HEK293 (cell line): Measurements from ENCODE around the gene KLC3.

Experiments
- KLF7 ChIP-seq: fragments of 450-650 bp; formaldehyde crosslinking; IDR thresholded peaks from 2 replicates; pipeline ENCODE4 v1.5.1; 2016; ENCODE audit warnings: missing biosample characterization, missing genetic modification characterization, borderline replicate concordance
- KLF9 ChIP-seq: fragments of 450-650 bp; formaldehyde crosslinking; IDR thresholded peaks from 2 replicates; pipeline ENCODE4 v1.5.1; 2016; ENCODE audit warnings: missing biosample characterization, missing genetic modification characterization, low read depth
- OSR2 ChIP-seq: fragments of 450-650 bp; formaldehyde crosslinking; IDR thresholded peaks from 2 replicates; pipeline ENCODE4 v1.5.1; 2016; ENCODE audit warnings: missing biosample characterization, missing genetic modification characterization
- SETDB1 ChIP-seq: IDR thresholded peaks from one replicate; pipeline ENCODE4 v1.6.1; 2017; ENCODE audit warnings: mild to moderate bottlenecking, low read length, moderate library complexity, mixed read lengths; ENCODE audit not compliant: insufficient read length
- ZBTB20 ChIP-seq: fragments of 450-650 bp; formaldehyde crosslinking; IDR thresholded peaks from 2 replicates; pipeline ENCODE4 v1.5.1; 2016; ENCODE audit warnings: missing biosample characterization, missing genetic modification characterization
- ZIC2 ChIP-seq: fragments of 450-650 bp; formaldehyde crosslinking; IDR thresholded peaks from 2 replicates; pipeline ENCODE4 v1.5.1; 2016; ENCODE audit warnings: missing biosample characterization, missing genetic modification characterization
- ZNF112 ChIP-seq: fragments of 450-650 bp; formaldehyde crosslinking; IDR thresholded peaks from 2 replicates; pipeline ENCODE4 v1.5.0; 2017; ENCODE audit warnings: missing biosample characterization, missing genetic modification characterization
- ZNF121 ChIP-seq: fragments of 450-650 bp; formaldehyde crosslinking; IDR thresholded peaks from 2 replicates; pipeline ENCODE4 v1.5.1; 2016; ENCODE audit warnings: missing biosample characterization, missing genetic modification characterization
- ZNF155 ChIP-seq: fragments of 450-650 bp; formaldehyde crosslinking; IDR thresholded peaks from 2 replicates; pipeline ENCODE4 v1.5.1; 2016; ENCODE audit warnings: missing biosample characterization, missing genetic modification characterization
- ZNF157 ChIP-seq: fragments of 450-650 bp; formaldehyde crosslinking; IDR thresholded peaks from 2 replicates; pipeline ENCODE4 v1.5.1; 2016; ENCODE audit warnings: missing biosample characterization, missing genetic modification characterization
- ZNF174 ChIP-seq: fragments of 450-650 bp; formaldehyde crosslinking; IDR thresholded peaks from 2 replicates; pipeline ENCODE4 v1.5.0; 2017; ENCODE audit warnings: missing biosample characterization, mild to moderate bottlenecking, missing genetic modification characterization
- ZNF19 ChIP-seq: fragments of 450-650 bp; formaldehyde crosslinking; IDR thresholded peaks from 2 replicates; pipeline ENCODE4; 2016; ENCODE audit warnings: missing biosample characterization, missing genetic modification characterization, low read depth
- ZNF214 ChIP-seq: fragments of 450-650 bp; formaldehyde crosslinking; IDR thresholded peaks from 2 replicates; pipeline ENCODE4 v1.5.1; 2017; ENCODE audit warnings: missing biosample characterization, mild to moderate bottlenecking, missing genetic modification characterization, borderline replicate concordance
- ZNF274 ChIP-seq, 2 experiments: fragments of 200-500 bp in 1 of 2; fragments of 450-650 bp in 1 of 2; sonication (Bioruptor generic) in 1 of 2; formaldehyde crosslinking in 1 of 2; IDR thresholded peaks; 2 replicates each; pipeline versions ENCODE4 v1.5.1 to v1.6.1; 2014 to 2016; ENCODE audit warnings: borderline replicate concordance in 1 of 2, inconsistent platforms in 1 of 2, low read length in 1 of 2, missing biosample characterization in 1 of 2, missing genetic modification characterization in 1 of 2
- ZNF292 ChIP-seq: fragments of 450-650 bp; formaldehyde crosslinking; IDR thresholded peaks from 2 replicates; pipeline ENCODE4 v1.5.1; 2016; ENCODE audit warnings: low read depth, missing biosample characterization, missing genetic modification characterization, borderline replicate concordance
- ZNF529 ChIP-seq: fragments of 450-650 bp; formaldehyde crosslinking; IDR thresholded peaks from 2 replicates; pipeline ENCODE4 v1.5.1; 2017; ENCODE audit warnings: missing genetic modification characterization, missing biosample characterization; ENCODE audit not compliant: insufficient replicate concordance
- ZNF623 ChIP-seq: fragments of 450-650 bp; formaldehyde crosslinking; IDR thresholded peaks from 2 replicates; pipeline ENCODE4 v1.5.1; 2016; ENCODE audit warnings: missing biosample characterization, missing genetic modification characterization
- ZNF670 ChIP-seq: fragments of 450-650 bp; formaldehyde crosslinking; IDR thresholded peaks from 2 replicates; pipeline ENCODE4 v1.5.1; 2016; ENCODE audit warnings: missing biosample characterization, missing genetic modification characterization, low read depth
- ZNF791 ChIP-seq: fragments of 450-650 bp; formaldehyde crosslinking; IDR thresholded peaks from 2 replicates; pipeline ENCODE4 v1.5.1; 2016; ENCODE audit warnings: missing biosample characterization, missing genetic modification characterization
- ZSCAN30 ChIP-seq: fragments of 450-650 bp; IDR thresholded peaks from 2 replicates; pipeline ENCODE4 v1.5.1; 2018; ENCODE audit warnings: missing biosample characterization, mild to moderate bottlenecking, missing genetic modification characterization, moderate library complexity
- TF ChIP-seq, protein P1 (sequence below): fragments of 450-650 bp; formaldehyde crosslinking; IDR thresholded peaks from 2 replicates; pipeline ENCODE4 v1.5.1; 2016; ENCODE audit warnings: missing biosample characterization, missing genetic modification characterization
- TF ChIP-seq, protein P2 (sequence below): fragments of 450-650 bp; formaldehyde crosslinking; IDR thresholded peaks from 2 replicates; pipeline ENCODE4 v1.5.1; 2016; ENCODE audit warnings: missing biosample characterization, missing genetic modification characterization
- TF ChIP-seq, protein P3 (sequence below): fragments of 450-650 bp; formaldehyde crosslinking; IDR thresholded peaks from 2 replicates; pipeline ENCODE4 v1.5.1; 2017; ENCODE audit warnings: missing biosample characterization, missing genetic modification characterization
- TF ChIP-seq, protein P4 (sequence below): fragments of 450-650 bp; formaldehyde crosslinking; IDR thresholded peaks from 2 replicates; pipeline ENCODE4 v1.5.1; 2016; ENCODE audit warnings: missing biosample characterization, missing genetic modification characterization
- TF ChIP-seq, protein P5 (sequence below): fragments of 450-650 bp; formaldehyde crosslinking; IDR thresholded peaks from 2 replicates; pipeline ENCODE4; 2016; ENCODE audit warnings: missing biosample characterization, missing genetic modification characterization
- TF ChIP-seq, protein P6 (sequence below): fragments of 450-650 bp; formaldehyde crosslinking; IDR thresholded peaks from 2 replicates; pipeline ENCODE4 v1.5.1; 2016; ENCODE audit warnings: missing biosample characterization, missing genetic modification characterization, low read depth
- TF ChIP-seq, protein P7 (sequence below): fragments of 450-650 bp; formaldehyde crosslinking; IDR thresholded peaks from 2 replicates; pipeline ENCODE4 v1.5.1; 2016; ENCODE audit warnings: missing biosample characterization, missing genetic modification characterization
- TF ChIP-seq, protein P8 (sequence below): fragments of 450-650 bp; formaldehyde crosslinking; IDR thresholded peaks from 2 replicates; pipeline ENCODE4 v1.5.1; 2016; ENCODE audit warnings: missing biosample characterization, missing genetic modification characterization

Gene KLC3

DNA sequence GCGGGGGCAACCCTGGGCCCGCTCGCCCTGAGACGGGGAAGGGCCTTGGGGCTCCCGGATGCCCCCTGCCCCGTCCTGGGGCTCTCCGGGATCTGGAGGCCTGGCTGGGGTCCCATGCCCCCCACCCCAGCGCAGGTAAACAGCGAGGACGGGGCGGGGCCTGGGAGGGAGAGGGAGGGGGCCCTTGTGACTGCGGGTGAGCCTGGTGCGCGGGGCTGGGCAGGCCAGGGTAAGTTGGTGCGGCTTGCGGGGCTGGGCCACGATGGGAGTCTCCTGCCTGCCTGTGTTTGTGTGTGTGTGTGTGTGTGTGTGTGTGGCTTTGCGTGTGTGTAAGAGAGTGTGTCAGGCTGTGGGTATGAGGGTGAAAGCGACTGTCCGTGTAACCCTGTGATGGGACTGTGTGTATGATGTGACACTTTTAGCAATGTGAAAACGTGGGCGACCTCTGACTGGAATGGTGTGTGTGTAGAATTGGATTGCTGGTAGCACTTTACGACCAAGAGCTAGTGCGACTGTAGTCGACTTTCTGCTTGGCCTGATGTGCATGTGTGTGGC, 426 bp downstream of the KLC3 start (continued):
- TF ChIP-seq ZNF292: no peak
- TF ChIP-seq, protein P1, sequence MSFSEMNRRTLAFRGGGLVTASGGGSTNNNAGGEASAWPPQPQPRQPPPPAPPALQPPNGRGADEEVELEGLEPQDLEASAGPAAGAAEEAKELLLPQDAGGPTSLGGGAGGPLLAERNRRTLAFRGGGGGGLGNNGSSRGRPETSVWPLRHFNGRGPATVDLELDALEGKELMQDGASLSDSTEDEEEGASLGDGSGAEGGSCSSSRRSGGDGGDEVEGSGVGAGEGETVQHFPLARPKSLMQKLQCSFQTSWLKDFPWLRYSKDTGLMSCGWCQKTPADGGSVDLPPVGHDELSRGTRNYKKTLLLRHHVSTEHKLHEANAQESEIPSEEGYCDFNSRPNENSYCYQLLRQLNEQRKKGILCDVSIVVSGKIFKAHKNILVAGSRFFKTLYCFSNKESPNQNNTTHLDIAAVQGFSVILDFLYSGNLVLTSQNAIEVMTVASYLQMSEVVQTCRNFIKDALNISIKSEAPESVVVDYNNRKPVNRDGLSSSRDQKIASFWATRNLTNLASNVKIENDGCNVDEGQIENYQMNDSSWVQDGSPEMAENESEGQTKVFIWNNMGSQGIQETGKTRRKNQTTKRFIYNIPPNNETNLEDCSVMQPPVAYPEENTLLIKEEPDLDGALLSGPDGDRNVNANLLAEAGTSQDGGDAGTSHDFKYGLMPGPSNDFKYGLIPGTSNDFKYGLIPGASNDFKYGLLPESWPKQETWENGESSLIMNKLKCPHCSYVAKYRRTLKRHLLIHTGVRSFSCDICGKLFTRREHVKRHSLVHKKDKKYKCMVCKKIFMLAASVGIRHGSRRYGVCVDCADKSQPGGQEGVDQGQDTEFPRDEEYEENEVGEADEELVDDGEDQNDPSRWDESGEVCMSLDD (tag by site-specific recombination): no peak; the same call in none of the 2 replicates
- no peak for TF ChIP-seq ZNF670
- no peak for TF ChIP-seq KLF9 (tag by site-specific recombination)
- no peak for TF ChIP-seq ZNF214 (tag by site-specific recombination)
- TF ChIP-seq ZNF174: no peak
- TF ChIP-seq ZNF791 (tag by site-specific recombination): no peak
- TF ChIP-seq KLF7 (tag by site-specific recombination): no peak
- no peak for TF ChIP-seq ZNF155
- TF ChIP-seq ZNF121 (tag by site-specific recombination): no peak
- TF ChIP-seq OSR2: no peak
- TF ChIP-seq, protein P2, sequence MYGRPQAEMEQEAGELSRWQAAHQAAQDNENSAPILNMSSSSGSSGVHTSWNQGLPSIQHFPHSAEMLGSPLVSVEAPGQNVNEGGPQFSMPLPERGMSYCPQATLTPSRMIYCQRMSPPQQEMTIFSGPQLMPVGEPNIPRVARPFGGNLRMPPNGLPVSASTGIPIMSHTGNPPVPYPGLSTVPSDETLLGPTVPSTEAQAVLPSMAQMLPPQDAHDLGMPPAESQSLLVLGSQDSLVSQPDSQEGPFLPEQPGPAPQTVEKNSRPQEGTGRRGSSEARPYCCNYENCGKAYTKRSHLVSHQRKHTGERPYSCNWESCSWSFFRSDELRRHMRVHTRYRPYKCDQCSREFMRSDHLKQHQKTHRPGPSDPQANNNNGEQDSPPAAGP (tag by site-specific recombination): no peak; the same call in 1 of the 2 replicates
- TF ChIP-seq, protein P3, sequence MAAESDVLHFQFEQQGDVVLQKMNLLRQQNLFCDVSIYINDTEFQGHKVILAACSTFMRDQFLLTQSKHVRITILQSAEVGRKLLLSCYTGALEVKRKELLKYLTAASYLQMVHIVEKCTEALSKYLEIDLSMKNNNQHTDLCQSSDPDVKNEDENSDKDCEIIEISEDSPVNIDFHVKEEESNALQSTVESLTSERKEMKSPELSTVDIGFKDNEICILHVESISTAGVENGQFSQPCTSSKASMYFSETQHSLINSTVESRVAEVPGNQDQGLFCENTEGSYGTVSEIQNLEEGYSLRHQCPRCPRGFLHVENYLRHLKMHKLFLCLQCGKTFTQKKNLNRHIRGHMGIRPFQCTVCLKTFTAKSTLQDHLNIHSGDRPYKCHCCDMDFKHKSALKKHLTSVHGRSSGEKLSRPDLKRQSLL (tag by site-specific recombination): no peak
- TF ChIP-seq, protein P4, sequence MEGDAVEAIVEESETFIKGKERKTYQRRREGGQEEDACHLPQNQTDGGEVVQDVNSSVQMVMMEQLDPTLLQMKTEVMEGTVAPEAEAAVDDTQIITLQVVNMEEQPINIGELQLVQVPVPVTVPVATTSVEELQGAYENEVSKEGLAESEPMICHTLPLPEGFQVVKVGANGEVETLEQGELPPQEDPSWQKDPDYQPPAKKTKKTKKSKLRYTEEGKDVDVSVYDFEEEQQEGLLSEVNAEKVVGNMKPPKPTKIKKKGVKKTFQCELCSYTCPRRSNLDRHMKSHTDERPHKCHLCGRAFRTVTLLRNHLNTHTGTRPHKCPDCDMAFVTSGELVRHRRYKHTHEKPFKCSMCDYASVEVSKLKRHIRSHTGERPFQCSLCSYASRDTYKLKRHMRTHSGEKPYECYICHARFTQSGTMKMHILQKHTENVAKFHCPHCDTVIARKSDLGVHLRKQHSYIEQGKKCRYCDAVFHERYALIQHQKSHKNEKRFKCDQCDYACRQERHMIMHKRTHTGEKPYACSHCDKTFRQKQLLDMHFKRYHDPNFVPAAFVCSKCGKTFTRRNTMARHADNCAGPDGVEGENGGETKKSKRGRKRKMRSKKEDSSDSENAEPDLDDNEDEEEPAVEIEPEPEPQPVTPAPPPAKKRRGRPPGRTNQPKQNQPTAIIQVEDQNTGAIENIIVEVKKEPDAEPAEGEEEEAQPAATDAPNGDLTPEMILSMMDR (tag by site-specific recombination): no peak
- TF ChIP-seq, protein P5, sequence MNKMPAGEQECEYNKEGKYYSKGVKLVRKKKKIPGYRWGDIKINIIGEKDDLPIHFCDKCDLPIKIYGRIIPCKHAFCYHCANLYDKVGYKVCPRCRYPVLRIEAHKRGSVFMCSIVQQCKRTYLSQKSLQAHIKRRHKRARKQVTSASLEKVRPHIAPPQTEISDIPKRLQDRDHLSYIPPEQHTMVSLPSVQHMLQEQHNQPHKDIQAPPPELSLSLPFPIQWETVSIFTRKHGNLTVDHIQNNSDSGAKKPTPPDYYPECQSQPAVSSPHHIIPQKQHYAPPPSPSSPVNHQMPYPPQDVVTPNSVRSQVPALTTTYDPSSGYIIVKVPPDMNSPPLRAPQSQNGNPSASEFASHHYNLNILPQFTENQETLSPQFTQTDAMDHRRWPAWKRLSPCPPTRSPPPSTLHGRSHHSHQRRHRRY (tag by site-specific recombination): no peak
- TF ChIP-seq, protein P6, sequence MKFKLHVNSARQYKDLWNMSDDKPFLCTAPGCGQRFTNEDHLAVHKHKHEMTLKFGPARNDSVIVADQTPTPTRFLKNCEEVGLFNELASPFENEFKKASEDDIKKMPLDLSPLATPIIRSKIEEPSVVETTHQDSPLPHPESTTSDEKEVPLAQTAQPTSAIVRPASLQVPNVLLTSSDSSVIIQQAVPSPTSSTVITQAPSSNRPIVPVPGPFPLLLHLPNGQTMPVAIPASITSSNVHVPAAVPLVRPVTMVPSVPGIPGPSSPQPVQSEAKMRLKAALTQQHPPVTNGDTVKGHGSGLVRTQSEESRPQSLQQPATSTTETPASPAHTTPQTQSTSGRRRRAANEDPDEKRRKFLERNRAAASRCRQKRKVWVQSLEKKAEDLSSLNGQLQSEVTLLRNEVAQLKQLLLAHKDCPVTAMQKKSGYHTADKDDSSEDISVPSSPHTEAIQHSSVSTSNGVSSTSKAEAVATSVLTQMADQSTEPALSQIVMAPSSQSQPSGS (tag by site-specific recombination): no peak
- 0 out of 2 replicates have a peak, but pooled peaks have one; percentile 36 for TF ChIP-seq ZIC2 (tag by site-specific recombination)
- TF ChIP-seq ZNF112 (tag by site-specific recombination): no peak
- TF ChIP-seq ZNF19: no peak
- TF ChIP-seq, protein P7, sequence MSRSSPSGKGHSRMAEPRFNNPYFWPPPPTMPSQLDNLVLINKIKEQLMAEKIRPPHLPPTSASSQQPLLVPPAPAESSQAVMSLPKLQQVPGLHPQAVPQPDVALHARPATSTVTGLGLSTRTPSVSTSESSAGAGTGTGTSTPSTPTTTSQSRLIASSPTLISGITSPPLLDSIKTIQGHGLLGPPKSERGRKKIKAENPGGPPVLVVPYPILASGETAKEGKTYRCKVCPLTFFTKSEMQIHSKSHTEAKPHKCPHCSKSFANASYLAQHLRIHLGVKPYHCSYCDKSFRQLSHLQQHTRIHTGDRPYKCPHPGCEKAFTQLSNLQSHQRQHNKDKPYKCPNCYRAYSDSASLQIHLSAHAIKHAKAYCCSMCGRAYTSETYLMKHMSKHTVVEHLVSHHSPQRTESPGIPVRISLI: no peak
- no peak for TF ChIP-seq ZNF157 (tag by site-specific recombination)
- no peak for TF ChIP-seq ZNF274 (IDR thresholded peaks at IDR 0.05; ENCODE audit: low read length)
- TF ChIP-seq ZNF274 (tag by site-specific recombination; IDR thresholded peaks at IDR 0.05; ENCODE audit: borderline replicate concordance): no peak
- TF ChIP-seq, protein P8, sequence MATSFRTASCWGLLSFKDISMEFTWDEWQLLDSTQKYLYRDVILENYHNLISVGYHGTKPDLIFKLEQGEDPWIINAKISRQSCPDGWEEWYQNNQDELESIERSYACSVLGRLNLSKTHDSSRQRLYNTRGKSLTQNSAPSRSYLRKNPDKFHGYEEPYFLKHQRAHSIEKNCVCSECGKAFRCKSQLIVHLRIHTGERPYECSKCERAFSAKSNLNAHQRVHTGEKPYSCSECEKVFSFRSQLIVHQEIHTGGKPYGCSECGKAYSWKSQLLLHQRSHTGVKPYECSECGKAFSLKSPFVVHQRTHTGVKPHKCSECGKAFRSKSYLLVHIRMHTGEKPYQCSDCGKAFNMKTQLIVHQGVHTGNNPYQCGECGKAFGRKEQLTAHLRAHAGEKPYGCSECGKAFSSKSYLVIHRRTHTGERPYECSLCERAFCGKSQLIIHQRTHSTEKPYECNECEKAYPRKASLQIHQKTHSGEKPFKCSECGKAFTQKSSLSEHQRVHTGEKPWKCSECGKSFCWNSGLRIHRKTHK (tag by site-specific recombination): no peak
- no peak; the same call in 1 of the 2 replicates for TF ChIP-seq ZBTB20 (tag by site-specific recombination)
- no peak for TF ChIP-seq ZSCAN30 (tag by site-specific recombination)
- no peak for TF ChIP-seq ZNF623
- no peak for TF ChIP-seq SETDB1
- TF ChIP-seq ZNF529 (tag by site-specific recombination): no peak
